GM18508 (cell line): ENCODE results near the gene PTGIS.
"Not testable (repeated sequence)": the region's sequence is repeated elsewhere in the genome, so short reads cannot be mapped to it uniquely, and the experiment has no call there.

Experiments used
- ATAC-seq: cut with Tn5 transposase; IDR thresholded peaks from one replicate; pipeline ENCODE4 v1.9.1; 2021; ENCODE audit warnings: moderate number of reproducible peaks; ENCODE audit not compliant: insufficient read depth, unreplicated experiment

PTGIS gene

DNA sequence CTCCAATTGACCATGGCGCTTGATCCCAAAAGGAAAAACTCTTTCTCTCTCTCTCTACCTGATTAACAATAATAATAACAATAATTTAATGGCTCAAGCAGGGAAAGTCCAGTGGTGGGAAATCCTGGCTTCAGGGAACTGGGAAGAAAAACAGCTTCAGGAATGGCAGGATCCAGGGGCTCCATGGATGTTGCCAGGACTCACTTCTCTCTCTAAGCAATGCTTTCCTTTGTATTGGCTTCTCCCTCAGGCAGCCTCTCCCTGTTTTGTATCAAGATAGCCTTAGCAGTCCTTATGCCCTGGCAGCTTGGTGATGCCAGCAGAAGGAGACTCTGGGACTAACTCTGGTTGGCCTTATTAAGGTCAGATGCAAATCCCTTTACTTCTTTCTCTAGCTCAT is 13.5 kb upstream of the PTGIS start:
- no peak for ATAC-seq

DNA sequence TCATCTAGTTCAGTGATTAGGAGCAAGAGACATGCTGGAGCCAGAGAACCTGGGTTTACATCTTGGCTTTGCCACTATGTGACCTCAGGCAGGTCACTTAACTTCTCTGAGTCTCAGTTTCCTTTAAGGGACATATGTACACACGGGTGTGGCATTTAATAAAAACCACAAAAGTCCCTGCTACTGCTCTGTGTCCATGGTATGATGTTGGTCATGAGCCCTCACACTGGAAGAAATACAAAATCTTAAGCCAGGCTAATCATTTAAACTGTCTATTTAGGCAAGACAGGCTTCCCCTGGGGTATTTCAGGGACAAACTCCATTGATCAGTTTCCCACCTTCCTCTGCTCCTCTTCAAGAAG is 12.9 kb upstream of the PTGIS start:
- ATAC-seq = no peak

DNA sequence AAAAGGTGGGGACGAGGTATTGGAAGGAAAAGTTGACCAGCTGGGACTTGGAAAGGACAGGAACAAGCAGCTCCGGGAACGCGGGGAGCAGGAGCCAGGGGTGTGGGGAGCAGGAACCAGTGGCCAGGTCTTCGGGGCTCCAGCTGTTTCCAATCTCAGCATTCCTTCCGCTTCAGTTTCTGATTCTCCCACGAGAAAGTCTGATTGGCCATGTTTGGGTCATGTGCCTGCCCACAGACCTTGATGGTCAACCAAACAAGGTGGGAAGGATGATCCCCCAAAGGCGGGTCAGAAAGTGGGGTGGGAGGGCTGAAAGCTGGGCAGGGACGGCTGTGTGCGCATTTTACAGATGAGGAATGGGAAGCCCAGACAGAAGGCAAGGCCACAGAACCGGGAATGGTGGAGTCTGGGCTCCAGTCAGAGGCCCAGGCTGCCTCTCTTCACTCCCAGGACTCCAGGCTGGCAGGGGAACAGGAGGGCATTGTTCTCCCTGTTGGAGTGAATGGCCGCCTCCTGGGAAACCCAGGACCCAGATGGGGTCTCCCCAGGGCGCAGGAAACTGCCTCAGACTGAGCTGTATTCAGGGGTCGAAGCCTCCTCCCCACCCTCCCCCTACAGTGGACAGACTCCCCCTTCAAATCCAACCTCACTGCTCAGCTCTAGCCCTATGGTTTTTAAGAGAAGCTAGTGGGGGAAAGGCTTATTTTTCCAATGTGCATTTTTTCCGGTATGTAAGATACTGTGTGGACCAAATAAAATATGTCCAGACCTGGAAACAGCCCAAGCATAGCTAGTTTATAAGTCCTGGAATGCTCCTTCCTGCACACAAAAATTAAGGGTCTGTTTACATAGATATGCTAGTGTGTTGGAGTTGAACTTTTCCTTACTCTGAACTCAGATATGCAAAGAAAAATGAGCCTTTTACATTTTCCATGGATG is 12.2 kb upstream of the PTGIS start:
- no peak for ATAC-seq

DNA sequence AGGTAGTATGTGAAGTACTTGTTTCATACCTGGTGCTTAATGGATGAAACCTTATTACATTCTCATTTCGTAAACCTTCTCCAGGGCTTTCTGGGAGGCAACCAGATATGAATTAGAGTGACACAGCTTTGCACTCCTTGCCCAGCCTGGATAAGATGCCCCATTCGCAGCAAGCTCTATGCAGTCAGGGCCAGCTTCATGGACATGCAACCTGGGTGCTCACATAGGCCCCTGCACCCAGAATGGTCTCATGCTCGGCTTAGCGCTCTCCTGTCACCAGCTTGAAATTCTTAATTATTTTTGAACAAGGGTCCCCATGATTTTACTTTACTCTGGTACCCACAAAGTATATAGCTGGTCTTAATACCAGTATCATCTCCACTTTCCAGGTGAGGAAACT is 11.3 kb upstream of the PTGIS start:
- ATAC-seq = no peak

DNA sequence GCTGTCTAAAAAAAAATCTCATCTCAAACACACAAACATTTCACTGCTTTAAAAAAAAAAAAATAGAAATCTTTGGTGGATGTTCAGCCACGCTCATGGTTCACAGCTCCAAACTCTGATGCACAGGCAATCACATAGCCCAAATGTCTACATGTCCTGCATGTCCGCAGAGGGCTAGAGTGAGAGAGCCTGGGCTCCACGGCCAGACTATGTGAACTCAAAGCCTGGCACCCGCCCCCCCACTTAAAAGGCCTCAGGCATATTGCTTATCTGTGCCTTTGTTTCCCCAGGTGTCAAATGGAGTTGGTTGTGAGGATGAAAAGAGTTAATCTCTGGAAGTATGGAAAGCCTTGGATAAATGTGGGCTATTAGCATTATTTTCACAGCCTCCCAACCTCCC is 10.5 kb upstream of the PTGIS start:
- no peak for ATAC-seq

DNA sequence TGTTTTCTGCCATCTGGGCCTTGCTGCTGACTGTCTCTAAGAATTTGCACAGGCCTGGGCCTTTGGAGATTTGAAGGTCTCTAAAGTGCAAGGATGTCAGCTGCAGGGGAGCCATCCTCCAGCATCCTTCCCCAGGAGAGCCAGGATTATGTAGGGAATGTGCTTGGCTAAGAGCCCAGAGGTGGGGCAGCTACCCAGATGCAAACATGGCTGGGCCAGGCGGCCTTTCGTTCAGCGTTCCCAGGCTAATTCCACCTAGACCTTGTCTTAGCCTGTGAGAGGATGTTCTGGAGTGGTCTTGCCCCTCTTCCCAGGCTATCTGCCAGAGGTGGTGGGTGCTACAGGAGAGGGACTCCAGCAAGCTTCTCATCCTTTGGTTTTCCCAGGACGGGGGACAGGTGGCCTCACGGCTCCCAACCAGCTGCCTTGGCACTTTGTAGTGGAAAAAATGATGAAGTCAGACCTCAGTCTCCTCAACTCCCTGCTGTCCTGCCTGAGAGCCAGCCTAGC is 7.7 kb upstream of the PTGIS start:
- no peak for ATAC-seq

DNA sequence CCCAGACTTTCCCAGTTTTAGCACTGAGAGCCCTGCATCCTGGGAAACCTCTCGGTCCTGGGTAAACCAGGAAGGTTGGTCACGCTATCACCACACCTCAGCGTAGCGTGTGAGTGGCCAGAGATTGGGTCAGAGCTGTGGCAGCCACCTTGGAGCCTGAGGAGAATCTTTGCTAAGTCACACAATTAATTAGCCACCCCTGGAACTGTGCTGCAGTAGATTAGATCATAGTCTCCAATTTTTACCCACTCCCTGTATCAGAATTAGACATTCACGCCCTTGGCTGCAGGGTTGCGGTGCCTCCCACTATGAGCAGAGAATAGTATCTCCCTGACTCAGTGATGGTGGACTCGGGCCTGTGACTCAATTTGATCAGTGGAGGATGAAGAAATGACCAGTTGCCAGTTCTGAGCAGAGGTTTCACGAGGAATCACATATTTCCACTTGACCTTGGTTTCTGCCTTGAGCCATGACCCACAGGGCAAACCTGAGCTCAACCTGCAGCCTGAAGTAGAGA is 6.0 kb upstream of the PTGIS start:
- ATAC-seq = no peak

DNA sequence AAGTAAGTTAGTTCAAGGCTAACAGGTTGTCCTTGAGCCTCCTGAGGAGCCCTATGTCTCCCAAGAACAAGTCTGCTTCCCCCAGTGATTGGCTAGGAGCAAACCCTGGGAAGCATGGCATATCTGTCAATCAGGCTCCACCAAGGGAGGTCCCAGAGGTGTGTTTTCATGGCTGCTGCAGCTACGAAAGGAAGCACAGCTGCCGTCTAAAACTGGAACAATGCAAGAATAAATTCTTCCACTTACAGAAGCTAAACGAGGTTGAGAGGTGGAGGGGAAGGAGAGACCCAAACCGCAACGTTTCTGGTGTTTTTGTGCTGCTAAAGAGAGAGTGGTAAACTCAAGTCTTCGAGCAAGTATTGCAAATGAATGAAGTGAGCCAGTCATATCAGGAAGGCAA is 4.9 kb upstream of the PTGIS start:
- ATAC-seq = no peak

DNA sequence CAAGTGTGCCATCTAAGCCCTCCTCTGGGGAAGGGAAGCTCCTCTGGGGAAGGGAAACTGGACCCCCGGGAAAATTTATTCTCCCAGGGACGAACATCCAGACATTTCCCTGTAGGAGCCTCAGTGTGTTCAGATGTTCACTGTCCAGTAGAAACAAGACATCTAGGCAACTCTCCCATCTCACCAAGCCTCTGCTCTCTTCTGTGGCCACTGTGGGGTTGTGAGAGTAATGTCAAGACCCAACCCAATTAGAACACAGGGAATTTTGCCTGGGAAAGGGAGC is 3.6 kb upstream of the PTGIS start:
- ATAC-seq = no peak

DNA sequence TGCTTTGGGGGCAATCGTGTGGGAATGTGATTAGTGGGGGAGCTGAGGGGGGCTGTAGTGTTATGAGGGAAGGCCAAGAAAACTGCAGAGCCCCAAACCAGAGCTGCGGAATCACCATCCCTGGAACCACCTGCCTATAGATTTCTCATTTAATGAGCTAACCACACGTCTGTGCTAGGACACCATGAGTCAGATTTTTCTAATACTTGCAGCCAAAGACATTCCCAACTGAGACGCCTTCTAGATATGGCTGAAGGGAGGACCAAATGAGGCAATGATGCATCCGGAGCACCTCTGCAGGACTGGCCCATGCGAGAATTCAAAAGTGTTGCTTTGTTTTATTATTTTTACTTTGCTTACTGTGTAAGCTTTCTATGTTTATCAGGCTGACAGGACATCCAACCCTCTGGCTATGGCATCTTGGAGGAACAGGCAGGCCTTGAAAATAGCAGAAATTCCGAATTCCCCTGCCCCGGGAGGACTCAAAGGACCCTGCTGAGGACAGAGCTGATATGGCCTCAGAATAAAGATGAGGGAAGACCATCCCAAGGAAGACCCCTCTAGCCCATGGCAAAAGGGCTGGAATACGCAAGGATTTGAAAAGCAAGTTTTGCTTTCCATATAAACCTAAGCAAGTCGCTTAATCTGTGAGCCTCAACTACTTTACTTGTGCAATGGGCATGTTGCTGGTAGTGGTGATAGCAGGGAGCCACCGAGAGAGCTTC is 3.1 kb upstream of the PTGIS start:
- no peak for ATAC-seq

DNA sequence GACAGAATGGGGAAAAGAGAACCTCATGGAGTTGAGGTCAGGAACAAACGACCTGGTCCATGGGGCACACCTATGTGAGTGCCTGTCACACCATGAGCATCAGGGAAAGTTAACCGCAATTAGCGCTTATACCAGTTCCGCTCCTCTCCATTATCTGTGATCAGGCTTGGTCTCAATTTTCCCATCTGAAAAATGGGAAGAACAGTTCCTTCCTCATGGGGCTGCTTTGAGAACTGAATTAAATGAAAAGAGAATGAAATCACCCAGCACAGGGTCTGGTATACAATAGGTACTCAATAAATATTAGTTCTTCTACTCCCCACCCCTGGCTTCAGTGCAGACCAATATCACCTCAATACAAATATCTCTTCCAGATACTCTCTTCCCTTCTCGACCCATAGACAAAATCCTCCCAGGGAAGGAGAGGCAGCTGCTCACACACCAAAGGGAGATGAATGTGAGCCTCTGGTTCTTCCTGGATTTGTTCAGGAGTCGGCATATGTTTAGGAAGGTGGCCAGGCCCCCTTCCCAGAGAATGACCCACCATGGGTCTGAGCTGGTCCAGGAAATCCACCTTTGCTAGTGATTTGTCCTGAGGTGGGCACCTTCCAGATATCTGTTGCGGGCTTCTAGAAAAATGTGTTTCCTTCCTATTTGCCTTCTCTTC is 2.4 kb upstream of the PTGIS start:
- ATAC-seq = no peak

DNA sequence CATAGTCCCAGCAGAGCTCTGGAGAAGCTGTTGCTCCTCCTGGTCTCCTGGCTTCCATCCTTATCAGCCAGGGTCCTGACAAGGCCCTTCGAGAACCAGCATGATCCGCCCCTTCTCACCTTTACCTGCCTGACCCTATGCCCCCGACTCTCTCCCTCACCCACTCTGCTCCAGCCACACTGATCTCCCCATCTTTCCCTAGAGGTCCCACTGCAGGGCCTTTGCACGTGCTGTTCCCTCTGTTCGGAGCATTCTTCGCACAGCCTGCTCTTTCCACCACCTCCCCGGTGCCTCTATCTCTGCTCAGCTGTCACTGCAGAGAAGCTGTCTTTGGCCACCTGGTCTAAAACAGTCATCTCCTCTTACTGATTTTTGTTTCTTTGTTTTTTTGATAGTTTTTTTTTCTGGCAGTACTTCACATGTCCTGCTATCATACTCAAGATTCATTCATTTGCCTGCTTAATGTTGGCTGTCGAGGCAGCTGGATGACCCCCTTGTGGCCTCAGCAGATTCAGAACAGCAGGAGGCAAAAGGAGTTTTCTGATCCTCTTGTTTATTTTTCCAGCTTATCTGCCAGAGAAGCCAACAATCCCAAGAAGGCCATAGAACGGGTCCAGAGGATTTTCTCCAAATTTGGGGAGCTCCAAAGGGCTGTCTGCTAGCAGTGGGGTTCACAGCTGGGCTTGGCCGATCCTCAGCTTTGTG is 1.6 kb upstream of the PTGIS start:
- no peak for ATAC-seq

DNA sequence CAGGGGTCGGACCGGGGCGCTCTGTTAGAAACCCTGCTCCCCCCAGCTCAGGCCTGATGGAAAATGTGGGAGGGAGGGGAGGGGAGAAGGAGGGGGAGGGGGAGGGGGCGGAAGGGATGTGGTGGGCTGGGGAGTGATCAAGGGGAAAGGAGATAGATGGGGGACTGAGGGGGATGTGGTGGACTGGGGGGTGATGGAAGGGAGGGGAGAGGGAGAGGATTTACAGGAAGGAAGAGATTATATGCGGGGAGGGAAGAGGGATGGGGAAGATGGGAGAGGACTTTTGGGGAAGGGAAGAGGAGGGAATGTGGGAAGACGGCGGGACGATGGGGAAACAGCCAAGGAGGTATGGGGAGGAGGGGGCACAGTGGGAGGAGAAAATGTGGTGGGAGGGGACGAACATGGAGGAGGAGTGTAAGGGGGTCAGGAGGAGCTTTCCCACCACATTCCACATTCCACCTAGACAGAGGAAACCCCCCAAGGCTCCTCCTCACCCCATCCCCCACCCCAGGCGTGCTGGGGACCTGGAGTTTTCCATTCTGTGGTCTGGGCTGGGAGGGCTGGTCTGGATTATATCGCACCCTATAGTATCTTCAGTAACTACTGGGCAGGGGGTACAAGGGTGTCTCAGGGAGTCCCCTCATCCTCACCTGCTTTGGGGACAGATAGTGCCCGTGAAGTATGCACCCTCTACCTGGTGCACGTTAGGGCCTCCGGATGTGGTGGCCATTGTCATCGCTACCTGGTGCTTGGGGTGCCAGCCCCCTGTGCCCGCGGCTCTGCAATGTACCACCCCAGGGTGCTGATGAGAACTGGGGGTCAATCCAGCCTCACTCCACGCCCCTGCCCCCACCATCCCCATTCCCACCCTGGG is 578 bp upstream of the PTGIS start:
- ATAC-seq = no peak

DNA sequence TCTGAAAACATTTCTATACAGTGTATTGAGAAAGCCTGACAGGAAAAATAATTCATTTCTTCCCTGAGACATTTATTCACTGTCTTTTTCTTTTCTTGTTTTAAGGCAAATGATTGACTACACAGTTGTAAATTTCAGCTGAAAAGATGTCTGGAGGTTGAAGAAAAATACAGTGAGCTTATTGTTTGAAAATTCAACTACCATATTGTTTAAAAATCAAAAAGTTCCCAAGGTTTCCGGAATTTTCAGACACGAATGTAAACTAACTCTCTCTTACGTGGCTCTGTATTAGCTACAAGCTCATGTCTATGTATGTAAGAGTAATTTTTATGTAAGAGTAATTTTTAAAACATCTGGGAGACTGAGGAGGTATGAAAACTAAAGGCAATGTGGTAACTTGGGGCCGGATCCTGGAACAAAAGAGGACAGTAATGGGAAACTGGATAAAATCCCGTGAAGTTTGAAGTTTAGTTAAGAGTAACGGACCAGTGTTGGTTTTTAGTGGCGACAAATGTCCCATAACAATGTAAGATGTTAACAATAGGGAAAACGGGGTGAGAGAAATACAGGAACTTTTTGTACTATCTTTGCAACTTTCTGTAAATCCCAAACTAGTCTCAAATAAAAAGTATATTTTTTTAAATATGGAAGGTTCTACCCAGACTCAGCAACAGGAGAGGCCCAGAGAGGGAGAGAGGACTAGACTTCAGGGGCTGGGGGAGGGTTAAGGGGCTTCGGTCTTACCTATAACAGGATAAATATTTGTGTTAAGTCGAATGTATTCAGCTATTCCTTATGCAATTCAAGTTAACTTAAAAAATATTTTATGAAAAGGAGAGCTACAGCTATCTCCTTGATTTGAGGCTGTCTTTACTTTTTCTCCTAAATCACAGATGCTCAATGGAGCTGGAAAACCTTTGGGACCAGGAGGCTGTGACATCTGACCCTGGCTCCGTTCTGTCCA is 1.3 kb downstream of the PTGIS start:
- no peak for ATAC-seq

DNA sequence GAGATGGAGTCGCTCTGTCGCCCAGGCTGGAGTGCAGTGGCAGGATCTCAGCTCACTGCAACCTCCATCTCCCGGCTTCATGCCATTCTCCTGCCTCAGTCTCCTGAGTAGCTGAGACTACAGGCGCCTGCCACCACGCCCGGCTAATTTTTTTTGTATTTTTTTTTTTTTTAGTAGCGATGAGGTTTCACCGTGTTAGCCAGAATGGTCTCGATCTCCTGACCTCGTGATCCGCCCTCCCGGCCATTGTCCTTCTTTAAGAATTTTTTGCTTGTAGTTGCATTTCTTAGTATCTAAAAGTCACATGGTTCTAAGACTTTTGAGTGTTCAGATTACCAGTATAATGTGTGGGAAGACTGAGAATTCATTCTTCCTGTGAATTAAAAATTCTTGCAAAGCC is 2.9 kb downstream of the PTGIS start:
- not testable (repeated sequence) for ATAC-seq

DNA sequence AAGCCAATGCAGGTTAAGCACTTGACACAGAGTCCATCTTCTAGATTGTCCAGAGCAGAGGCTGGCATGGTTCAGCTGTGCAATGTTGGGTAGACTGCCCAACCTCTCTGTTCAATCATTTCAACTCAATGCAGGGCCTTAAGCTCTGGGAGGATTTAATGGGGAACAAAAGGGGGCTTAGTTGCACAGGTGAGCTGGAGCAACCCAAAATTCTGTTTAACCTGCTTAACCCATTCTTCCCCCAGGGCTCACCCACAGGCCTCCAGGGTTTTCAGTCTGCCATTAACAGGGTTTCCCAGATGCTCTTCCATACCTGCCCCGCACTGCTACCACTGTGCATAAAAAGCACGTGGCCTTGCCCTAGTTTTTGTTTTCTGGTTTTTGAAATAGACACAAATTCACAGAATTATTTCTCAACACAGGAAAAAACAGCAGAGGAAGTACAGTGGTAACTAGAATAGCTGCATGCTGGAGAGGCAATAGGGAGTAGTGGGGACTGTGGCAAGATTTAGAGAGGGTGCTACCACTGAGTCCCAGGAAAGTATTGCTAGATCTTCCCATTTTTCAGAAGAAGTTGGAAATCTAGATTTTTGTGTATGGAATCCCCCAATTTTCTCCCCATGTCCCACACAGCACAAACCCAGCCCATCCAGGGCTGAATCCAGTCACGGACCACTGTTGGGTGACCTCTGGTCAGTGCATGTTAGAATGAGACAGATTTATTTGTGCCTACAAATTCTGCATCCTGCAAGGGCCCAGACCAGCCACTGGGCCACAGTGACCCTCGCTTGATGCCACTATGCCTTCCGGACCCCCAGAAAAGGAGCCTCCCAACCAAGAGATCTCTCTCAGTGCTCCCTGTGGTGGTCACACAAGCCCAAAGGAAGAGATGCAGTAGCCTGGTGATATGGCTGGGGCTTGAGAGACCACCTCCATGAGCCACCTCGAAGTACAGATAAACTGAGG is 4.6 kb downstream of the PTGIS start:
- ATAC-seq = no peak

DNA sequence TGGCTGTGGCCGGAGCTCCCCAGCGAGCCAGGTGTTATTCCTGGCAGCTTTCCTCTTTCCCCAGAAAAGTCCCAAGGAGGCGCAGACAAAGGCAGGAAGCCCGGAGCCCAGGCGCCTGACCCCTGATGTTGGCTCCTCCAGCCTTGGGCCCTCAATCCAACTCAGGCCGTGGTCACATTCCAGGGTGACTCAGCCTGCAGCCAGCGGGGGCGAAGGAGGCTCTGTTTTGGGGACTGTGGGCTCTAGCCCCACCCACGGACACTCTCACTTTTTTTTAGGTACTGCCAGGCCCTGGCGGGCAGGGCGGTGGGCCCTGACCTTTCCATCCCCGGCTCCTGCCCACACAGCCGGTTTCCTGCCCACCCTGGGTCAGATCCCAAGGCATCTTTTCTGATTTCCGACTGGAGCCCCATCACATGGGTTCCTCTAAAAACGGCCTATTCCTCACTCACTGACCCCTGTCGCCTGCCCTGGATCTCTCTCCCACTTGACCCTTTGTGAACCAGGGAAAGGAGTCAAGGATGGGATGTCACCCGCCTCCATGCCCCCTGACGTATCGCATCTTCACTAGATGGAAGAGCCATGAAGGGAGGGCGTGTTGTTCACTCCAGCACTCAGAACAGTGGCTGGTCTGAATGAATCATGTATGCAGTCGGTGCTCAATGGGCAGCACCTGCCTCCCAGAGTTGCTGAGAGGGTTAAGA is 5.5 kb downstream of the PTGIS start:
- no peak for ATAC-seq
